NCI-H69 (cell line): ENCODE data around the gene MXRA8.
"Not testable (repeated sequence)": the region's sequence is repeated elsewhere in the genome, so short reads cannot be mapped to it uniquely, and the experiment has no call there.

Source experiments
- DNase-seq: peaks from one replicate; lab custom pipeline; 2025; lab: John Stamatoyannopoulos, UW

Gene MXRA8

DNA sequence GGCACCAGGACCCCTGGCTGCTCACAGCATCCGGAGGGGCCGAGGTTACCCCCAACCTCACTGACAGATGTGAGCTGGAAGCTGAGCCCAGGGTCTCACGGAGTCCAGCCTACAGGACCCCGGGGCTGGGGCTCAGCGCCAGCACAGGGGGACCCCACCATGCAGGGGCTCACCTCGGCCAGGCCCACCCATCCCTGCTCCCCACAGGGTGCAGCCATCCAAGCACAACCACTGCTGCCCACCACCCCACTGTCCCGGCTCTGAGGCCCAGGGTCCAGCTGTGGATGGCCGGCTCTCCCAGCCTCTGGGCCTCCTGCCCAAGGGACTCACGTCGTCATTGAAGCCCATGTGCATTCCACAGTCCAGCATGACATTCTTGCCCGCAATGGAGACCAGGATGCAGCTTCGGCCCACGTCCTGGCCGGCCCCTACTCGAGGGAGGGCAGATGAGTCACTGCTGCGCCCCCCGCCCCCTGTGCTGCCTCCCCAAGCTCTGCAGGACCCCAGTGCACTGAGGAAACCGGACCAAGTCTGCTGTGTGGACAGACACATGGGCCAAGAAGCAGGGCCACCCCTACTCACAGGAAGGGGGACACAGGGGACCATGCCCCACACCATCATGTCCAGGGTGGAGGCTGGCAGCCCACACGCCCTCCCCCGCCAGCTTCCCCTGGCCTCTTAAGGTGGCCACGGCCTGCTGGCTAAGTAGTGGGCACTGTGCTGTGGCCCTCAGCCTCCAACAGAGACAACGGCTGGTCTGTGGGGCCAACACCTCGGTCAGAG lies 37.5 kb downstream of the MXRA8 start:
- DNase-seq, result no peak

GRCh38 chr1:1319646-1319941 lies 38.8 kb downstream of the MXRA8 start:
- no peak for DNase-seq

DNA sequence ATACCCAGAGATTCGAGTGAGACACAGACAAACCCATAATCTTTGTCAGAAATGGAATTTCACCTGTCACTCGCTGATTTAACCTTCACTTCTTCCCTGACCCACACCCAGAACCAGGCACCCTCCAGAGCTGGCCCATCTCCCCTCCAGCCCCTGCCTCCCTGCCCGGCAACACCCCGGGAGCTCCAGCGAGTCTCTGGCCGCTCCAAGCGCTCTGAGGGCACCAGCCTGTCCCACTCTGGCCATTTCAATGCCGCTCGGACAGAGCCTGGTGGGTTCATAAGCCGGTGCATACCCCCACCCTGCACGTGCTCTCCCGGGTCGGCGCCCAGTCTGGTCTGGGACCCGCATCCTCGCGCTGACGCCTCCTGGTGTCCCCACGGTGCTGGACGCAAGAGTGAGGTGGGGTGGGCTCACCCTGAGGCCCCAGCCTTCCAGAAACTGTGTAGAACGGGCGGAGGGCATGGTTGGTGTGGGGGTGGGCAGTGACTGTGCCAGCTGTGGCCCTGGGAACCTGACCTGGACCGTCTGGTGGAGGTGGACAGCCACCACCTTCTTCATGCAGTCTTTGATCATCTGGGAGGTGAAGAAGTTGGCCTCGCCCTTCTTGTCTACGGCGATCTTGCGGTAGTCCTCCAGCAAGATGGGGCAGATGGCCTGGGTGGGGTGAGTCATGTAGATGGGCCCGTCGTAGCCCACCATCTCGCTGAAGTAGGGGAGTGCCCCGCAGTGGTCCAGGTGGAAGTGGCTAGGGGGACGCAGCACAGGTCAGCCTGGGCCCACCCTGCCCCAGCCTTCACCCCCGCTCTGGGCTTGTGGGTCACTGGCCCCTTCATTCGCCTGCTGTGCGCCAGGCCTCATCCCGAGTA lies 39.3 kb downstream of the MXRA8 start:
- no peak for DNase-seq

- peak; percentile 56 for DNase-seq
These were observed 40.2 kb downstream of the MXRA8 start for GRCh38 chr1:1318131-1318652.

- no peak for DNase-seq
These were observed 40.9 kb downstream of the MXRA8 start for GRCh38 chr1:1317420-1317819.

- DNase-seq, result not testable (repeated sequence)
These were observed 42.2 kb downstream of the MXRA8 start for GRCh38 chr1:1316199-1316598.

DNA sequence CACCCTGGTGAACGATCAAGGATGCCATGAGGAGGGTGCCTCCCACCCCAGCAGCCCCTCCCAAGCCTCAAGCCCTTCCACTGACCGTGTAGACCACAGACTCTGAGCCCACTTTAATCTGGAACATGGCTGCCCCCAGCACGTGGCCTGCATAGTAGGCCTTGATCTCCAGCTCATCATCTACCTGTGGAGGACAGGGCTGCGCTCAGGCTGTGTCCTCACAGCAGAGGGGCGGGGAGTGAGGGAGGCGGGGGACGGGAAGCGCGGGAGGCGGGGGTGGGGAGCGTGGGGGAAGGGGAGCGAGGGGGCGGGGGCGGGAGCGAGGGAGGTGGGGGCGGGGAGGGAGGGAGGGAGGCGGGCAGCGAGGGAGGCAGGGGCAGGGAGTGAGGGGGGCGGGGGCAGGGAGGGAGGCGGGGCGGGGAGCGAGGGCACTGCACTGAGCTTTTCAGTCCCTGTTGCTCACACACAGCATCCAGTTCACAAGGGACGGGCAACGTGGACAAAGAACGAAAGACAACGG lies 42.9 kb downstream of the MXRA8 start:
- DNase-seq, result no peak

- DNase-seq, result no peak
These were observed 43.5 kb downstream of the MXRA8 start for GRCh38 chr1:1314678-1315335.

DNA sequence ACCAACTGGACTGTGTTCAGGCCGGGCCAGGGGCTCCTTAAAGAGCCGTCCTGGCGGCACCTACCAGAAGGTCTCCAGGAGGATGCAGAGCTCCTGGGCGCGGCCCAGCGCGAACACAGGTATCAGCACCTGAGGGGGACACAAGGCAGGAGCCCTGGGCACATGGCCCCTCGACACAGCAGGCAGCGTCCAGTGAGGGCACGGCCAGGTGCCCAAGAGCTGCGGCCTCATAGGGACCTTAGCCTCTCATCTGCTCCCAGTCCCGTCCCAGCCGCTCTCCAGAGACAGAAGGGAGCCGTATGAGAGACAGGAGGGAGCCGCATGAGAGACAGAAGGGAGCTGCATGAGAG lies 44.1 kb downstream of the MXRA8 start:
- DNase-seq, result no peak

DNA sequence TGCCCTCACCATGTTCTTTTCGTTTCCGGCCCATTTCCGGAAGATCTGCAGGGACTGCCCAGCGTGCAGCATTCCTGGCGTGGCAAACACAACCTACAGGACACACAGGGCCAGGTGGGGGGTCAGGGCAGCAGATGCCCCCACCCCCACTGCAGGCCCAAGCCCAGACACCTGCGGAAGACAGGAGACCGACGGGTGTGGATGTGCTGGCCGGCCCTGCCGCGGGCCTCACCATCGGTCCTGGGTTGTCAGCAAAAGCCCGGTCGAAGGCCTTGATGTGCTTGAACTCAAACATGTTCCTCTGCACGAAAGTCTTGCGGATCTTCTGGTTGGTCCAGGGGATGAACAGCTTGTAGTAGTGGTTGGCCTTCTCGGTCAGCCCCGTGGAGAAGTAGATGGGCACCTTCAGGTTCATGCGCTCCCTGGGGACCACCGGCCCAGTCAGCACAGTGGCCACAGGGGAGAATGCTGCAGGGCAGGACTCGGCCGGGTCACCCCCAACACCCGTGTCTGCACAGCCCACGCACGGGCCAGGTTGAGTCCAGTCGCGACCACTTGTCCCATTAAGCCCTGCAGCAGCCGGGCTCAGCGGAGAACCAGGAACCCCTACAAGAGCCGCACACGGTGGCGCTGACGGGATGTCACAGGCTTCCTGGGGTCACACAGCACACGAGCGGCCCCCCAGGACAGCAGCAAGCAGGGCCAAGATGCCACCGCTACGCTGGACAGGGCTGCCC lies 44.7 kb downstream of the MXRA8 start:
- DNase-seq, result no peak

DNA sequence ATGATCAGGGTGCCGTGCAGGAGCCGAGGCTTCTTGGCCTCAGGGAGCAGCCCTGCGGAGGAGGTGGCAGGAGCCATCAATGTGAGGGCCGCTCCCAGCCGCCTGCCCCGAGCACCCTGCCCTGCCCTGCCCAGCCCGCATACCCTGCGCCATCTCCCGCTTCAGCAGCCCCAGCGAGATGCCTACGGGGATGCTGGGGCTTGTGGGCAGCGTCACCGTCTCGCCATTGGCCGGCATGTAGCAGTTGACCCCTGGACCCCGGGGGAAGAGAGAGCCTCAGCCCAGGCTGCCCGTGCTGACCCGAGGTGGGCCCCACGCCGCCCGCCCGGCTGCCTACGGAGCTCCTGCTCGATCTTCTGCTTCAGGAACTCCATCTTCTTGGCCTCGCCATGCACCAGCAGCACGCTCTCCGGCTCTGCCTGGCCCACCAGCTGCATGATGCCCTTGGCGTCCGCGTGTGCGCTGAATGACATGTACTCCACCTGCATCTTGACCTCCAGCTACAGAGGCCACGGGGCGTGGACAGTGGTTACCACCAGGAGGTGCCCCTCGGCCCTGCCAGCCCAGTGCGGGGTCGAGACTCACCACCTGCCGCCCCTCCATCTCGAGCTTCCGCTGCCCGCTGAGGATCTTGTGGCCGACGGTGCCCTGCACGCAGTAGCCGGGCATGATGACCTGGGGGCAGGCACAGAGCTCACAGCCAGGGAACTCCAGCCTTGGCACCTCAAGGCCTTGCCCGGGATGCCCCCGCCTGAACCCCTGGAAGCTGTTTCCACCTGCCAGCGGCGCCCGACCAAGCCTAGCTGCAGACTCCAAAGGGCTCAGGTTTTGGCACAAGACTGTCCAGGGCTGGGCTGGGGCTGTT lies 45.7 kb downstream of the MXRA8 start:
- DNase-seq, result no peak

- no peak for DNase-seq
These were observed 46.9 kb downstream of the MXRA8 start for GRCh38 chr1:1311107-1312104.

DNA sequence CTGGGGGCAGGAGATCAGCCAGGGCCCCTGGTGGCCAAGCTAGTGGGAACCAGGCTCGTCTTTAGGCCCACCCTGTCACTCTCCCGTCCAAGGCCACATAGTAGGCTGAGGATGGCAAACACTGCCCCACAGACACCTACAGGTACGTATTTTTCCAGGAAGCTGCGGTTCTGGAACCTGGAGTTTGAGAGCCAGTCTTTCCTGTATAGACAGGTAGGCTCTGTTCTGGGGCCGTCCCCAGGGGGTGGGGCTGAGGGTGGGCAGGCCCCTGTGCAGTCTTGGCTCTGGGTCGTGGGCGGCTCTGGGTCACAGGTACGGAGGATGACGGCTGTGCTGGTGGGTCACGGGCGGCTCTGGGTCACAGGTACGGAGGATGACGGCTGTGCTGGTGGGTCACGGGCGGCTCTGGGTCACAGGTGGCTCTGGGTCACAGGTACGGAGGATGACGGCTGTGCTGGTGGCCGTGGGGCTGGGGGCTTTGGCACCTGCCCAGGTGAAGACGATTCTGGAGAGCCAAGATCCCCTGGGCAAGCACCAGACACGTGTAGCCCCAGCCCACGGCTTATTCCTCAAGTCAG lies 47.8 kb downstream of the MXRA8 start:
- no peak for DNase-seq

GRCh38 chr1:1310109-1310385 lies 48.3 kb downstream of the MXRA8 start:
- no peak for DNase-seq

- peak; percentile 54 for DNase-seq
These were observed 48.9 kb downstream of the MXRA8 start for GRCh38 chr1:1309251-1310108.

GRCh38 chr1:1308756-1309250 lies 49.6 kb downstream of the MXRA8 start:
- DNase-seq, result no peak

DNA sequence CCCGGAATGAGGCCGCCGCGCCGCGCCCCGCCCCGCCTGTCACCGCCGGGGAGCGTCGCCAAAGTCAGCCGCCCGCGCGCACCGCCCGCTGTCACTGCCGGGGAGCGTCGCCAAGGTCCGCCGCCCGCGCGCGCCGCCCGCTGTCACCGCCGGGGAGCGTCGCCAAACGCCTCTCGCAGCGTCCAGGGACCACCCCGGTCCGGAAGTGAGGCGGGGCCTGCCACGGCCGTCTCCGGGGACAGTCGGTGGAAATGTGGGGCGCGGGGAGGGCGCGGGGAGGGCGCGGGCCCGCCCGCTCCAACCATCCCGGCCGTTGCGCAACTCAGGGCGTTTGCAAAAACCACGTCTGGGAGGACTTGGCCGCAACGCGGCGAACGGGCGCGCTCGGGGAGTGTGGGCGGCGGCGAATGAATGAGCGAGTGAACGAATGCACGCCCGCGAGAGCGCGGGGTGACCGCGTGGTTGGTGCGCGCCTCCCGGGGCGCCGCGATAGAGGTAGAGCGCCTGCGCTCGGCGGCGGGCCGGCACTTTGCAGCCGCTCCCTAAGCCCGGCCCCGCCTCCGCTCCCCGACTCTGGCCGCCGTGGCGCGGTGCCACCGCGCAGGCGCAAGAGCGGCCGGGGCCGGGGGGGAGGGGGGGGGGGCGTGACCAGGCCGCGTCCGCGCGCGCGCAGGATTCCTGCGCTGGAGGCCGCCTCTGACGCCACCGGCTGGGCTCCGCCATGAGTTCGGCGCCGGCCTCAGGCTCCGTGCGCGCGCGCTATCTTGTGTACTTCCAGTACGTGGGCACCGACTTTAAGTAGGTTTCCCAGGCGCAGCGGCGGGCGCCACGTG lies 50.2 kb downstream of the MXRA8 start, which contains the start of the genes ACAP3 and PUSL1:
ACAP3 (minus strand) TSS at position 8 of the 833 bp plus-strand sequence. CDS start 115 bp downstream, outside the sequence.
PUSL1 (plus strand) TSS at position 675 of the 833 bp plus-strand sequence; CDS start at position 722, 47 bp downstream.
- DNase-seq, result peak; percentile 92
